Neural cell (in vitro differentiated cells): ENCODE data around the gene UGGT1.

Experiments used
- CTCF ChIP-seq: fragments of 450-650 bp; IDR thresholded peaks from 2 replicates; pipeline ENCODE4 v1.5.1; 2014; ENCODE audit warnings: antibody characterized with exemption, mild to moderate bottlenecking, moderate library complexity; ENCODE audit not compliant: poor library complexity, severe bottlenecking
- EP300 ChIP-seq: fragments of 450-650 bp; conservative IDR thresholded peaks from 2 replicates; pipeline ENCODE4 v1.6.1; 2014; ENCODE audit warnings: antibody characterized with exemption, mild to moderate bottlenecking, moderate library complexity; ENCODE audit not compliant: poor library complexity, severe bottlenecking
- EZH2 ChIP-seq: fragments of 200-600, 300-800 bp; shearing (Covaris generic), sonication (generic); IDR thresholded peaks from 2 replicates; pipeline ENCODE4 v1.6.1; 2014; ENCODE audit warnings: antibody characterized with exemption, low read length, borderline replicate concordance, mild to moderate bottlenecking; ENCODE audit not compliant: insufficient read depth, poor library complexity, severe bottlenecking
- POLR2AphosphoS5 ChIP-seq: IDR thresholded peaks from 2 replicates; pipeline ENCODE4 v1.6.1; 2012
- RAD21 ChIP-seq: fragments of 450-650 bp; conservative IDR thresholded peaks from 2 replicates; pipeline ENCODE4 v1.6.1; 2014; ENCODE audit warnings: antibody characterized with exemption, mild to moderate bottlenecking, moderate library complexity

GRCh38 chr2:128196026-128196425 lies 105.0 kb downstream of the UGGT1 start:
- no peak for TF ChIP-seq CTCF
- no peak for TF ChIP-seq POLR2AphosphoS5
- TF ChIP-seq RAD21, result no peak
- no peak for TF ChIP-seq EZH2
- TF ChIP-seq EP300, result no peak
